ENCODE measurements around the gene UBAP2. TPM values are rescaled to one million over a fixed set of nuclear protein-coding genes. Genes with fewer than 3 reads are reported as not detected.

The UBAP2 gene
- total and polyA plus RNA-seq, 2 of the 4 experiments (the other 2 are of a cell fraction), result 12.9 to 25.5 TPM

GRCh38 chr9:34096751-34097150, 48.1 kb upstream of the UBAP2 start:
- no peak for DNase-seq
- 90% methylated on average over 2 of the region's 4 CpGs; no CpG with 5 or more reads in 1 of the 2 experiments for WGBS, 2 experiments (ENCODE audit: extremely low coverage in 2 of 2, insufficient read length in 1 of 2)
- Histone ChIP-seq H2AFZ (replicated peaks; ENCODE audit: low read length, poor library complexity) (no peak overlapping the region), H3K4ac (ENCODE audit: low read depth, low read length) (no peak overlapping the region), H3K27ac (ENCODE audit: insufficient read depth, low read length) (no peak overlapping the region), H3K23ac (ENCODE audit: low read depth, low read length) (no peak overlapping the region), H3K36me3 (ENCODE audit: control insufficient read depth, insufficient read depth, low read length) (peaks cover 48% of the 10 kb centered on the region), H3K14ac (replicated peaks; ENCODE audit: low read depth, low read length) (no peak overlapping the region), H4K20me1 (ENCODE audit: insufficient read depth, low read length) (no peaks in the 10 kb centered on the region), H2BK20ac (ENCODE audit: low read depth, low read length) (no peak overlapping the region), H3K79me1 (ENCODE audit: low read depth in 1 of 2, low read length in 2 of 2) (0 out of 4 replicates have a peak, but pooled peaks cover 0 to 5% of the 10 kb centered on the region in 2 experiments), H4K8ac (ENCODE audit: low read depth in 2 of 2, low read length in 2 of 2) (no peak overlapping the region), H2AK5ac (ENCODE audit: low read depth, low read length) (no peak overlapping the region), H3K4me2 (ENCODE audit: low read depth, low read length) (no peak overlapping the region), H3K4me1 (ENCODE audit: control insufficient read depth, insufficient read depth, low read length) (no peaks in the 10 kb centered on the region), H2BK120ac (ENCODE audit: low read depth, low read length) (no peak overlapping the region), H3K9me1 (ENCODE audit: insufficient read depth, low read length) (peaks cover 3% of the 10 kb centered on the region; the same call in 1 of the 2 replicates), H4K91ac (ENCODE audit: insufficient read depth, low read depth, low read length) (no peak overlapping the region), H3K18ac (ENCODE audit: low read depth, low read length) (no peak overlapping the region), H4K5ac (ENCODE audit: low read depth, low read length) (no peak overlapping the region), H2BK15ac (ENCODE audit: low read depth, low read length) (no peak overlapping the region), H3K4me3 (ENCODE audit: insufficient read depth, low read depth, low read length) (no peak overlapping the region), H2BK5ac (ENCODE audit: low read depth, low read length, poor library complexity, severe bottlenecking) (no peak overlapping the region), H3K9me3 (ENCODE audit: control insufficient read depth, insufficient read depth, low read length) (no peaks in the 10 kb centered on the region), H3K56ac (ENCODE audit: extremely low read depth, insufficient read depth, low read length) (no peak overlapping the region), H3K9ac (ENCODE audit: low read depth, low read length) (no peak overlapping the region), H2AK9ac (replicated peaks; ENCODE audit: low read depth, low read length, poor library complexity) (no peak overlapping the region), H3K27me3 (ENCODE audit: control insufficient read depth, insufficient read depth, low read length) (no peaks in the 10 kb centered on the region)
- no peak for TF ChIP-seq CHD1 (IDR thresholded peaks at IDR 0.05; ENCODE audit: low read depth, low read length)
- no peak for TF ChIP-seq RFX5 (IDR thresholded peaks at IDR 0.05; ENCODE audit: low read depth, low read length)
- no peak for TF ChIP-seq MAFK (IDR thresholded peaks at IDR 0.05; ENCODE audit: low read depth, low read length)
- TF ChIP-seq MXI1 (IDR thresholded peaks at IDR 0.05; ENCODE audit: borderline replicate concordance, low read depth, low read length), result no peak
- no peak for TF ChIP-seq RAD21 (IDR thresholded peaks at IDR 0.05; ENCODE audit: low read length)
- TF ChIP-seq, protein P1, sequence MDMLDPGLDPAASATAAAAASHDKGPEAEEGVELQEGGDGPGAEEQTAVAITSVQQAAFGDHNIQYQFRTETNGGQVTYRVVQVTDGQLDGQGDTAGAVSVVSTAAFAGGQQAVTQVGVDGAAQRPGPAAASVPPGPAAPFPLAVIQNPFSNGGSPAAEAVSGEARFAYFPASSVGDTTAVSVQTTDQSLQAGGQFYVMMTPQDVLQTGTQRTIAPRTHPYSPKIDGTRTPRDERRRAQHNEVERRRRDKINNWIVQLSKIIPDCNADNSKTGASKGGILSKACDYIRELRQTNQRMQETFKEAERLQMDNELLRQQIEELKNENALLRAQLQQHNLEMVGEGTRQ (IDR thresholded peaks at IDR 0.05; ENCODE audit: low read depth, low read length), result no peak
- no peak for TF ChIP-seq NFE2L2 (IDR thresholded peaks at IDR 0.05; ENCODE audit: low read depth, low read length)
- TF ChIP-seq MAZ (IDR thresholded peaks at IDR 0.05; ENCODE audit: borderline replicate concordance, low read depth, low read length), result no peak
- TF ChIP-seq SMC3 (IDR thresholded peaks at IDR 0.05; ENCODE audit: low read depth, low read length), result no peak
- no peak for TF ChIP-seq ELK1 (IDR thresholded peaks at IDR 0.05; ENCODE audit: borderline replicate concordance, low read depth, low read length)
- no peak for TF ChIP-seq RCOR1 (IDR thresholded peaks at IDR 0.05; ENCODE audit: insufficient replicate concordance, low read length)
- TF ChIP-seq FOS (IDR thresholded peaks at IDR 0.05; ENCODE audit: low read depth, low read length), result no peak
- no peak for TF ChIP-seq BHLHE40 (IDR thresholded peaks at IDR 0.05; ENCODE audit: low read depth, low read length)
- TF ChIP-seq CEBPB (IDR thresholded peaks at IDR 0.05; ENCODE audit: low read depth, low read length), result no peak
- TF ChIP-seq CTCF (conservative IDR thresholded peaks at IDR 0.05; ENCODE audit: low read depth, low read length), result no peak
- no peak for TF ChIP-seq POLR2A (IDR thresholded peaks at IDR 0.05; ENCODE audit: low read depth, low read length)
- CTCF ChIA-PET, result no interaction called here
- intact Hi-C loops (cut with micrococcal nuclease), result no loop called here
- in situ Hi-C loops (cut with MboI; ENCODE audit: low sequenced_read_pairs), result no loop called here
- dilution Hi-C loops (cut with HindIII; ENCODE audit: low sequenced_read_pairs, unreplicated experiment), result no loop called here
- POLR2A ChIA-PET (ENCODE audit: unreplicated experiment), result no interaction called here
- BruUV-seq (replicated peaks), result no TSS peak
- ATAC-seq (ENCODE audit: low read depth), result no peak
